EH (cell line): Measurements from ENCODE around the gene CARNS1.
"Not testable (repeated sequence)": the region's sequence is repeated elsewhere in the genome, so short reads cannot be mapped to it uniquely, and the experiment has no call there.

ENCODE experiments used
- DNase-seq: peaks from one replicate; pipeline ENCODE4 v3.0.0-alpha.2; 2015; ENCODE audit warnings: low read depth

The CARNS1 gene

DNA sequence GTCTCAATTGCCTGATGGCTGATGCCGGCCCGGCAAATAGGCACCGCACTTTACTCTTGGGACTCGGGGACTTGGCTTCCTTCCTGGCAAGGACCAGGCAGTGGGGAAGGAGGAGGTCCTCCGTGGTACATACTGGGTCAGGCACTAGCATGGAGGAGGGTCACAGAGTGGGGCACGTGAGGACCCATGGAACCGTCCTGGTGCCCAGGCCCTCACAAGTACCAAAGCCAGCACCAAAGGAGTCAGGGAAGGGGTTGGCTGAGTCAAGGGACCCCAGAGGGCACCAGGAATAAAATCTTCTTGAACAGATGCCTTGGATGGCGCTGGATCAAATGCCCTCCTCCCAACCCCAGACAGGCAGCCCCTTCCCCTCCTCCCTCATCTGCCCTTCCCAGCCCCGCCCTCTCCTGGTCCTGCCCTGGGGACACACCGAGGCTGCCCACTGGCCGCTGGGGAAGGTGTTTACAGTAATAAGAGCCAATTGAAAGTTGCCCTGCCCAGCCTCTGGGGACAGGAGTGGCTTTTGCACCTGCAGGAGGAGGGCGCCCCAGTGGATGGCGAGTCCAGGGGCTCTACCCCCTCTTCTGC lies 5.6 kb upstream of the CARNS1 start:
- no peak for DNase-seq

- no peak for DNase-seq
Observed at GRCh38 chr11:67410369-67410831, 5.1 kb upstream of the CARNS1 start.

DNA sequence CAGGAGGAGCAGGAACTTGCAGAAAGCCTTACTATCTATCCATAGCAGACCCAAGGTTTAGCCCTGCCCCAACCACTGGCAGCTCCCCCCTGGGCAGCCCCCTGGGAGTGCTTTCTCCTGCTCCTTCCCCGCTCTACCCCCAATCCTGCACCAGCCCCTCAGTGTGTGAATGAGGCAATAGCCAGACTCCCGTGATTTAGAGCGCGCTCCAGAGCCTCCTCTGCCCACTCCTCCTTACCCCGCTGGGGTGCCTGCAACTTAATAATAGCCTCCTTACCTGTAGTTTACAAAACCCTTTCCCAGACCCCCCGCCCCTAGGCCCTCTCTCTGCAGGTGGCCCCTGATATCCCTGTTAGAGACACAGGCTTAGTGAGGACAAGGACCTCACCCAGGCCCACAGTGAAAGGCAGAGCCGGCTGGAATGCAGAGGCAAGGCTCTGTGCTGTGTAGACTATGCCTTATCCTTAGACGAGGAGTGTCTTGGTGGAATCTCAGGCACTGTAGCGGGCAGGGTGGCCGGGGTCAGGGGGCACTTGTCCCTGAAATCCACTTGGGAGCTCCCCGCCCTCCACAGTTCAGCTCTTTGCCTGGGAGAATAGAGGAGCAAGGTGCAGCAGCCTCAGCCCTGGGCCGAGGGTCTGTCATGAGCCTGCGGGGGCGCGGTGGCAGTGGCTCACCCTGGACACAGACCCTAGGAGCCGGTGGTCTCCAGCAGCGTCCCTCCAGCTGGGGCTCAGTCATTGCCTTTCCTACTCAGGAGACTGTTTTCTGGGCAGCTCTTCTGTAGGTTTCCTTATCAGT lies 4.3 kb upstream of the CARNS1 start:
- no peak for DNase-seq

GRCh38 chr11:67411785-67412152 lies 3.7 kb upstream of the CARNS1 start:
- no peak for DNase-seq

DNA sequence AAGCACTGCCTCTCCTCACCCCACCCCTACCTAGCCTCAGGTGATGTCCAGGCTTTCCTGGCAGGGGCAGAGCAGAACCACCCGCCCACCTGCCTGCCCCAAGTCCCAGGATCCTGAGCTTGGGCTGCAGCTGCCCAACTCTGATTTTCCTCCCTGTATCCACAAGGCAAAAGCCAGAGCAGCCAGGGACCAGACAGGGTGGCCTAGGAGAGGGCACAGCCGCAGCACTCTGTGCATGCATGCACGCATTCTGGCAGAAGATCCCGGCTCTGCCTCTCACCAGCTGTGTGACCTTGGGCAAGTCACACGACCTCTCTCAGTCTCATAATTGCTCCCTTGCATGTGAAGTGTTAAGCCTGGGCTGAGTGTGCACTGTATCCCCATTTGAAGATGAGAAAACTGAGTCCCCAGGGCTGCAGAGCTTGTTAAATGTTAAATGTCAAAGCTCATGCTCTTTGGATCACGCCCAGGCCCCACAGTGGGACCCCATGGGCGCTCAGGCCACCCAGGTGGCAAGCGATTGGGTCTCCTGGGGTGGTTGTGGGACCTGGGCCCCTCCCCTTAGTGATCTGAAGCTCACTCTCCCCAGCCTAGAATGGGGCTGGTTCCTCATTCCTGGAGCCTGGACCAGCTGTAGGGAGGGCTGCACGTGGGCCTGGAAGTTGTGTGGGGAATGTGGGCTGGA lies 2.8 kb upstream of the CARNS1 start:
- DNase-seq, result no peak

DNA sequence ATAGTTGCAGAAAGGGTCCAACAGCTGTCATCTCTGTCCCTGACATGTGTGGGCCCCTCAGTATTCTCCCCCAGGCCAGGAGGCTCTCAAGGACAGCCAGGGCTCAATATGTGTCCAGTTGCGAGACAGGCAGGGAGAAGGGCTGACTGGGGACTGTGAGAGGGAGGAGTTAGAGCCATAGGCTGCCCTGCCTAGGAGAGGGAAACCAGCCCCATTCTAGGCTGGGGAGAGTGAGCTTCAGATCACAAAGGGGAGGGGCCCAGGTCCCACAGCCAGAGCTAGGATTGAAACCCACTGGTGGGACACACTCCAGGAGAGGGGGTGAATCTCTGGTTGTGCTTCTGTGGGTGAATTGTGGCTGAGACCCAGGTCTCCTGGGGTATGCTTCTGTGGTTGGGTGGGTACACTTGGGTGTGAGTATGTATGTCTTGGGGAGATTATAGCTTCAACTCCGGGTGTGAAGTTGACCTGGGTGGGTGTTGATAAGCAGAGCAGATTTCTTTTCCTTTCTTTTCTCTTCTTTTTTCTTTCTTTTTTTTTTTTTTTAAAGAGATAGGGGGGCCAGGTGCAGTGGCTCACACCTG lies 2.1 kb upstream of the CARNS1 start:
- no peak for DNase-seq

DNA sequence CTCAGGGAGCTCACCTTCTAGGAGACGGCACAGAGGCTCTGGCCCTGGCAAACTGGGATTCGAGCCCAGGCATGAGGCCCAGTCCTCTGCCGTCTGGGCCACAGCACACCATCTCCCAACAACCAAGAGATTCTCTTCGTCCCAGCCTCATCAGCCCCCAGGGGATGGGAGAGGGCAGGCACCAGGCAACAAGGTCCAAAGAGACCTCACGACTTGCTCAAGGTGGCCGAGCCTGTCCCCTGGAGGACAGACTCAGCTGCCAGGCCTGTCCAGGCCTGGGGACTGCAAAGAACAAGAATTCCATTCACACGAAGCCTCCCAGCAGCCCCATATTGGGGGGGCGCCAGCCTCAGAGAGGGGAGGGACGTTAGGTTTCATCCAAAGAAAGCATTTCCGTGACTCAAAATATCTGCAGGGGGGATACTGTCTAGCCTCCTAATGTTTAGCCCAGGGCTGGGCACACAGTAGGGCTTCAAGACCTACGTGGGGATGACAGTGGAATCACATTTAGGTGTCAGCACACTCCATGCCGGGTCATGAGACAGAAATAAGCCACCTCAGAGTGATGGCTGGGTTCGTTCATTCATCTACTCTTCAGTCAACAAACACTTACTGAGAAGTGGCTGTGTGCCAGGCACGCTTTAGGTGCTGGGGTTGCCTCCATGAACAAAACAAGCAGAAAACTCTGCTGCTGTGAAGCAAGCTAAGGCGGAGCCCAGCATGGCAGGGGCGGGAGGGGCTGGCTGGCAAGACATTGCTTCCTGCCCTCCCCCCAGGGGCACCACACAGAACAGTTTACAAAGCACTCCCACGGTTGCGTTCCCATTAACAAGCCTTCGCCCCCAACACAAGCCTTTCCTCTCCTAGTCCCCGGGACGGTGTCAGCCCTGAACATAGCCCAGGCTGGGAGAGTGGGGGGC lies 1.2 kb downstream of the CARNS1 start:
- DNase-seq, result peak; percentile 27

DNA sequence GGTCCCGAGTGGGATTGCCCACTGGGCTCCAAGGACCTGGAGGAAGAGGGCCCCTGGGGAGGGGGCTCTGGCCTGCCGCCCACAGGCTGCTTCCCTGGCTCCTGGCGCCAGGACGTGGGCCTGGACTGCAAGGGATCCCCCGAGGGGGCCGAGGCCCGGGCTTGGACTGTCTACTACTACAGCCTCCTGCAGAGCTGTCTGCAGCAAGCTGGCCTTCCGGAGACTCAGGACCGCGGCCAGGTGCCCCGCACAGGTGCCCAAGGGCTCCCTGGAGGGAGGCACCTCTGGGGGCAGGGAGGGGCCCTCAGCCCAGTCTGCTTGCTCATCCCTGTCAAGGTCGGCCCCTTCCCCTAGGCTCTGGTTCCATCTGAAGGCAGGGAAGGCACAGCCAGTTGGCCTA lies 1.9 kb downstream of the CARNS1 start:
- DNase-seq, result no peak

DNA sequence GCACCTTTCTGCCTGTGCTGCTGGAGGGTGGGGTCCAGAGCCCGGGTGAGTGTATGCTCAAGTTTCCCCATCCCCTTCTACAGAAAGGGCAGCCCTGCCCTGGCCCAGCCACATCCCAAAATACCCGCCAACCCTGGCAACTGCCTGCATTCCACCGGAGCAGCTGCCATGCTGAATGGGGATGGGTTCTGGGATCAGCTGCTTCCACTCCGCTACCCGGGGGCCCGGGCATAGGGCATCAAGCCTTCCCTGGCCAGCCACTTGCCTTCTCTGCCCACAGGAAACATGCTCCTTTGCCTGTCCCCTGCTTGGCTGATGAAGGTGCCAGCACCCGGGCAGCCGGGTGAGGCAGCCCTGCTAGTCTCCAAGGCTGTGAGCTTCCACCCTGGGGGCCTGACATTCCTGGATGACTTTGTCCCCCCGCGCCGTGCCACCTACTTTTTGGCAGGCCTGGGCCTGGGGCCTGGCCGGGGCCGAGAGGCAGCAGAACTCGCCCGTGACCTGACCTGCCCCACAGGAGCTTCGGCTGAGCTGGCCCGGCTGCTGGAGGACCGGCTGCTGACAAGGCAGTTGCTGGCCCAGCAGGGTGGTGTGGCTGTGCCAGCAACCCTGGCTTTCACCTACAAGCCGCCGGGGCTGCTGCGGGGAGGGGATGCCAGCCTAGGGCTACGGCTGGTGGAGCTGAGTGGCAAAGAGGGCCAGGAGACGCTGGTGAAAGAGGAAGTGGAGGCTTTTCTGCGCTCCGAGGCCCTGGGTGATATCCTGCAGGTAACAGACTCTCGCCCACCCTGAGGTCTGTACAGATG lies 3.2 kb downstream of the CARNS1 start:
- no peak for DNase-seq

DNA sequence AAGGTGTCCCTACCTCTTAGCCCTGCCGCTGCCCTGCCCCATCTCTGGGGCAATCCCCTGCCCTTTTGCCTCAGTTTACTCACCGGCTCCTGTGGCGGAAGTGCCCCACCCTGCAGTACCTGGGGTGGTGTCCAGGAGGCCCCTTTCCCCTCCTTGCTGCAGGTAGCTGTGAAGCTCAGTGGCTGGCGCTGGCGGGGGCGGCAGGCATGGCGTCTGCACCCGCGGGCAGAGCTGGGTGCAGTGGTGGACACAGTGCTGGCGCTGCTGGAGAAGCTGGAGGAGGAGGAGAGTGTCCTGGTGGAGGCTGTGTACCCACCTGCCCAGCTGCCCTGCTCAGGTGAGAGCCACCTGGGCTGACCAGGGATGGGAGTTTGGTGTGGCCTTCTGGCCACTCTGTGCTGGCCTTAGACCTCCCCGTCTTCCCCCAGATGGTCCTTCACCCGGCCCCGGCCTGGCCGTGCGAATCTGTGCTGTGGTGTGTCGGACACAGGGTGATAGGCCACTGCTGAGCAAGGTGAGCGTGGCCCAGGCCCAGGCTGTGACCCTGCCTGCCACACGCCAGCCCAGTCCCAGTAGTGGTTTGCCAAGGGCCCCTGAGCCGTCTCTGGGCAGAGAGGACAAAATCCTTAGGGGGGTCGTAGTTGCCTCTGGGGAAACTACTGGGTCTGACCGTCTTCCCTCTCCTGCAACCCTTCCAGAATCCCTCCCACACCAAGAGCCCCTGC lies 4.0 kb downstream of the CARNS1 start:
- DNase-seq, result no peak

DNA sequence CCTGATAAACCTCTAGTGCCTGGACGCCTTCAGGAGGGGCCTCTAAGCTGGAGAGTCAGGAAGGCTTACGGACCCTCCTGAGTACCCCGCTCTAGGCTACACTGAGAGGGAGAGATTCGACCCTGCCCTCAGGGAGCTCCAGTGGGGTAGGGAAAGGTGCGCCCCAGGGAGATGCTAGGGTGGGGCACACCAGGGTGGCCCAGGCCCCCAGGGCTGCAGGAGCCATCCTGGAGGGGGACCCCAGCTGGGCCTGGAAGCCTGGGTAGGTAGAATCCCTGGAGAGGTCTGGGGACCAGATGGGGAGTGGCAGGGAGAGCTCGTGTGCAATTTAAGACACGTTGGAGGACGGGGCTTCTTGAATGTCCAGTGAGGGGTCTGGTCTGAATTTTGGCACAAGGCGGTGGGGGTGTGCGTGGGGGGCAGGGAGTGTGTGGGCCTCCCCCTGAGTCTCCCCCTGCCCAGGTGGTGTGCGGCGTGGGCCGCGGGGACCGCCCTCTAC lies 4.7 kb downstream of the CARNS1 start:
- DNase-seq, result no peak

- peak; percentile 91 for DNase-seq
Observed at GRCh38 chr11:67420646-67421429, 5.4 kb downstream of the CARNS1 start.

DNA sequence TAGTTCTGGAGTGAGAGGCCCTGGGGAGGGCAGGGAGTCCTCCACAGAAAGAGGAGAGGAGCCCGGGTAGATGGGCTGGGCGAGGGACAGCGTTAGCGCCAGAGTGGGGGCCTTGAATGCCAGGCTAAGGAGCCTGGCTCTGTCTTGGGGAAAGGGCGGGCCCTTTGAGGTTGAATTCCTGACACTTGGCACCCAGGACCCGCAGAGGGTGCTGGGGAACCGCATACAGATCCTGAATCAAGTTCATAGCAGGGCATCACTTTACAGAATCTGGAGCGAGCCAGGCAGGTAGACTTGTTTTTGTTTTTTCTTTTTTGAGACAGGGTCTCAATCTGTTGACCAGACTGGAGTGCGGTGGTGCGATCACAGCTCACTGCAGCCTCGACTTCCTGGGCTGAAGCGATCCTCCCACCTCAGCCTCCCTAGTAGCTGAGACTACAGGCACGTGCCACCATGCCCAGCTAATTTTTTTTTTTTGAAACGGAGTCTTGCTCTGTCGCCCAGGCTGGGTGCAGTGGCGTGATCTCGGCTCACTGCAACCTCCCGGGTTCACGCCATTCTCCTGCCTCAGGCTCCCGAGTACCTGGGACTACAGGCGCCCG lies 6.1 kb downstream of the CARNS1 start:
- no peak for DNase-seq

- no peak for DNase-seq
Observed at GRCh38 chr11:67422891-67423290, 7.4 kb downstream of the CARNS1 start.

- no peak for DNase-seq
Observed at GRCh38 chr11:67423466-67423865, 8.0 kb downstream of the CARNS1 start.

DNA sequence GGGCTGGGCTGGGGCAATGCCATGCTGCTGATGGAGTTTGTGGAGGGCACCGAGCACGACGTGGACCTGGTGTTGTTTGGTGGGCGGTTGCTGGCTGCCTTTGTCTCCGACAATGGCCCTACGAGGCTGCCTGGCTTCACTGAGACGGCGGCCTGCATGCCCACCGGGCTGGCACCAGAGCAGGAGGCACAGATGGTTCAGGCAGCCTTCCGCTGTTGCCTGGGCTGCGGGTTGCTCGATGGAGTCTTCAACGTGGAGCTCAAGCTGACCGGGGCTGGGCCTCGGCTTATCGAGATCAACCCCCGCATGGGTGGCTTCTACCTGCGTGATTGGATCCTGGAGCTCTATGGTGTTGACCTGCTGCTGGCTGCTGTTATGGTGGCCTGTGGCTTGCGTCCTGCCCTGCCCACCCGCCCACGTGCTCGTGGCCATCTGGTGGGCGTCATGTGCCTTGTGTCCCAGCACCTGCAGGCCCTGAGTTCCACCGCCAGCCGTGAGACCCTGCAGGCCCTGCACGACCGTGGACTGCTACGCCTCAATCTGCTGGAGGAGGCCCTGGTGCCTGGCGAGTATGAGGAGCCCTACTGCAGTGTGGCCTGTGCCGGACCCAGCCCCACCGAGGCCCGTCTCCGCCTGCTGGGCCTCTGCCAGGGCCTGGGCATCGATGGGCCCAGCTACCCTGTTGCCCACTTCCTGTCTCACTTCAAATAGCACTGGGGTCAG lies 8.6 kb downstream of the CARNS1 start:
- no peak for DNase-seq

- not testable (repeated sequence) for DNase-seq
Observed at GRCh38 chr11:67427364-67427859, 11.9 kb downstream of the CARNS1 start.
